ENCODE data around the gene B4GALNT1. TPM values are rescaled to one million over a fixed set of nuclear protein-coding genes. Genes with fewer than 3 reads are reported as not detected.
A peak's percentile ranks its signal among the peaks of the same experiment; 100 is the strongest.
"Not testable (repeated sequence)": the region's sequence is repeated elsewhere in the genome, so short reads cannot be mapped to it uniquely, and the experiment has no call there.

The B4GALNT1 gene
- total RNA-seq, 3 donors from 2014 or later, result 0.64 to 2.2 (median 0.65) TPM

DNA sequence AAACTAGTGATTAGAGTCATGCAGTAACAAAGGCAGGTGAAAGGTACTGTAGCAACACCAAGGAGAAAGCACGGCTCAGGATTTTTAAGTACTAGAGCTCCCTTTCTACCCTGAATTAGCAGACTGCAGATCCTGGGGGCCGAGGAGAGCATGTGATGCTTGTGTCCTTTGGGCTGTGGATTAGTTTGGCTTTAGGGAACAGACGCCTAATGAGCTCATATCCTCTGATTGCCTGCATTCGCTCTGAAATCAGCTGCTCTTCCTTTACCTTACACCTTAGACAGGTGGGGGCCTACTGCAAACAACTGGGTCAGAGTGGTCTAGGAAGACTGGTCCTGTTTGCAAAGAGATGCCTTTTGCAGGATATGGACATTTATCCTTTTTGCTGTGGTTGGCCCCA lies 39.8 kb downstream of the B4GALNT1 start:
- TF ChIP-seq, protein P1, sequence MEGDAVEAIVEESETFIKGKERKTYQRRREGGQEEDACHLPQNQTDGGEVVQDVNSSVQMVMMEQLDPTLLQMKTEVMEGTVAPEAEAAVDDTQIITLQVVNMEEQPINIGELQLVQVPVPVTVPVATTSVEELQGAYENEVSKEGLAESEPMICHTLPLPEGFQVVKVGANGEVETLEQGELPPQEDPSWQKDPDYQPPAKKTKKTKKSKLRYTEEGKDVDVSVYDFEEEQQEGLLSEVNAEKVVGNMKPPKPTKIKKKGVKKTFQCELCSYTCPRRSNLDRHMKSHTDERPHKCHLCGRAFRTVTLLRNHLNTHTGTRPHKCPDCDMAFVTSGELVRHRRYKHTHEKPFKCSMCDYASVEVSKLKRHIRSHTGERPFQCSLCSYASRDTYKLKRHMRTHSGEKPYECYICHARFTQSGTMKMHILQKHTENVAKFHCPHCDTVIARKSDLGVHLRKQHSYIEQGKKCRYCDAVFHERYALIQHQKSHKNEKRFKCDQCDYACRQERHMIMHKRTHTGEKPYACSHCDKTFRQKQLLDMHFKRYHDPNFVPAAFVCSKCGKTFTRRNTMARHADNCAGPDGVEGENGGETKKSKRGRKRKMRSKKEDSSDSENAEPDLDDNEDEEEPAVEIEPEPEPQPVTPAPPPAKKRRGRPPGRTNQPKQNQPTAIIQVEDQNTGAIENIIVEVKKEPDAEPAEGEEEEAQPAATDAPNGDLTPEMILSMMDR (IDR thresholded peaks at IDR 0.05), result no peak

DNA sequence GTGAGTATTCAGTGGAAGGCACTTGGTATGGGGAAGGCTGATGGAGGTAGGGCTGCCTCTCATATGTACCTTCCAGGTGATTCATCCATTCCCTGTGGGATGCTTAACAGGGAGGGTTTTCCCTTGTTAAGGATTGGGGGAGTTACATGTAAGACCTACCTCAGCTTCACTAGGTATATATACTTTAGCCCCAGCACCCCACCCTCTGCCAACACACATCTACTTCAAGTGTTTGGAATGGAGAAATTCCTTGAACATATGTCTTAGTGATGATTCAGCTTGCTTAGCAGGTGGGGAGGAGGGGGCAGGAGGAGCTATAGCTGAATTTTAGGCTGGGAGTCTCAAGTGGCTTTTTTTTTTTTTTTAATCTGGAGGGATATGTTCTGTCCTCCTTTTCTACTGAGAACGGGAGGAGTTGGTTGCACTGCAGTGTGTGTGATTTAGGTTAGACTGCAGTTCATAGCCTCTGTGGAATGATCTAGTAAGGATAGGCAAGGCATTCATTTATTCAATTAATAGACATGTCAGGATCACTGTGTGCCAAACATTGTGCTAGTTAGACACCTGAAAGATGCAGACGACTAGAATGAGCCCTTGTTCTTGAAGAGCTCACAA lies 40.3 kb downstream of the B4GALNT1 start:
- DNase-seq (no peak), ATAC-seq (no peak)
- Histone ChIP-seq H3K4me1 (ENCODE audit: low read depth) (peaks cover 6% of the 10 kb centered on the region), H3K9me3 (no peaks in the 10 kb centered on the region), H3K36me3 (ENCODE audit: low read depth) (no peaks in the 10 kb centered on the region), H3K4me3 (no peak overlapping the region)
- intact Hi-C loops (cut with DNase I, micrococcal nuclease), result no loop called here
- TF ChIP-seq, protein P1 (IDR thresholded peaks at IDR 0.05), result no peak

More for the DNA sequence above, 39.8 kb downstream of the B4GALNT1 start:
- DNase-seq (no peak), ATAC-seq (no peak)
- Histone ChIP-seq H3K4me3 (no peak overlapping the region), H3K9me3 (no peaks in the 10 kb centered on the region), H3K4me1 (ENCODE audit: low read depth) (peaks cover 6% of the 10 kb centered on the region), H3K36me3 (ENCODE audit: low read depth) (no peaks in the 10 kb centered on the region)
- intact Hi-C loops (cut with DNase I, micrococcal nuclease), result no loop called here

DNA sequence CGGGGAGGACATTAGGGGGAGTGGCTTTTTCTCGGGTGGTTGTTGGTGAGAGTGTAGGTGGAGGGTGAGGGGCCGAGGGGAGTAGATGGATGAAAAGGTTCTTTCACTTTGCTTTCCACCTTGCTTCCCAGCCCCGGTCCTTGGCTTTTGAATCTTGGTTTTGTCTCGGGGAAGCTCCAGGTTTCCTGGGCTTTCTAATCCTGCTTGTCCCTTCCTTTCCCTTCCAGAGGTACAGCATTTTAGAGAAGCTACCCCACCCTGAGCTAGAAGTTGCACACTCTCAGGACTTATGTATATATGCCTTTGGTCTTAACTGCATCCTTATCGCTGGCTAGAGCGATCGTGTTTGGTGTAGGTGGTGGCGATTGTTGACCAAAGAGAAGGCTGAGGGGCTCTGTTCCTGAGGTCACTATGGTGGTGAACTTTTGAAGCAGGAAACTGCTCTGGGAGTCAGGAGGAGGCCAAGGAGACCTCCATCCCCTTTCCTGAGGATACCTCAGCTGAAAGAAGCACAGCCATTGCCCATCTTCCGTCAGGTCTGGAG lies 41.1 kb downstream of the B4GALNT1 start:
- no peak for DNase-seq
- no peak for ATAC-seq
- no peaks in the 10 kb centered on the region for H3K36me3 ChIP-seq (ENCODE audit: low read depth)
- peak overlapping the region; percentile 69 for H3K4me3 ChIP-seq
- H3K4me1 ChIP-seq (ENCODE audit: low read depth), result peaks cover 6% of the 10 kb centered on the region
- TF ChIP-seq, protein P1 (IDR thresholded peaks at IDR 0.05), result no peak
- no peaks in the 10 kb centered on the region for H3K9me3 ChIP-seq
- intact Hi-C loops (cut with DNase I, micrococcal nuclease), result no loop called here

DNA sequence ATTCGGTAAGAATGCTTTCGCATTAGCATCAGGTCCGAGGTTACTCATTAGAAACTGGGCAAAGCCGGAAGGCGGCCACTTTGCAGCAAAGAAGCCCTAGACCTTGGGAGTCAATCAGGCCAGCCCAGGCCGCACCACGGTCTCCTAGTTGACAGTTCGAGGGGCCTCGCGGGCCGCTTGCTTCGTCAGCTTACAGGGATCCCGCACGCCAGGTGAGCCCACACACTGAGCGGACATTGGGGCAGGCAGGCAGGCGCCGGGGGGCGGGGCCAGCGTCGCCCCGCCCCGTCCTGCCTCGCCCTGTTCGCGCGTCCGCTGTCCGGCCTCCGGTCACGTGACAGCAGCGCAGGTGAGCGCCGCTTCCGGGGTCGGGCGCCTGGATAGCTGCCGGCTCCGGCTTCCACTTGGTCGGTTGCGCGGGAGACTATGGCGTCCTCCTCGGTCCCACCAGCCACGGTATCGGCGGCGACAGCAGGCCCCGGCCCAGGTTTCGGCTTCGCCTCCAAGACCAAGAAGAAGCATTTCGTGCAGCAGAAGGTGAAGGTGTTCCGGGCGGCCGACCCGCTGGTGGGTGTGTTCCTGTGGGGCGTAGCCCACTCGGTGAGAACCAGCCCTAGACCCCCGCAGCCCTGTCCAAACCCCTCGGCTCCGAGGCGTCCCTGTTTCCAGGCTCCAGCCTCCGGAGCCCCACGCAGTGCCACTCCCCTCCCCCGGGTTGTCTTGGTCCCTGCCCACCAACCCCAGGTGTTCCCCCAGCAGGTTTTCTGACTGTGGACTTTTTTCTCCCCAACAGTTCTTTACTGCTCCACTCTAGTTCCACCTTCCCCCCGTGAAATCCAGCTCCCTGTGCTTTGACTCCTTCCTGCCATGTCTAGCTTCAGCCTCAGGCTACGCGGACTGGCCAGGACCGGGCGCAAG lies 41.9 kb downstream of the B4GALNT1 start, which contains the start of gene PIP4K2C:
TSS of gene PIP4K2C (plus strand) at position 329 of the 918 bp plus-strand sequence. CDS start at position 427, 98 bp downstream.
- peak; percentile 99 for ATAC-seq
- DNase-seq, result peak; percentile 87 to 93 (median 89)
- H3K36me3 ChIP-seq (ENCODE audit: low read depth), result no peaks in the 10 kb centered on the region
- peak within 1 kb of the TSS; percentile 69 for H3K4me3 ChIP-seq
- TF ChIP-seq, protein P1 (IDR thresholded peaks at IDR 0.05), result no peak
- H3K9me3 ChIP-seq, result no peaks in the 10 kb centered on the region
- H3K4me1 ChIP-seq (ENCODE audit: low read depth), result peaks cover 6% of the 10 kb centered on the region
- intact Hi-C loops (cut with DNase I, micrococcal nuclease), result no loop called here

DNA sequence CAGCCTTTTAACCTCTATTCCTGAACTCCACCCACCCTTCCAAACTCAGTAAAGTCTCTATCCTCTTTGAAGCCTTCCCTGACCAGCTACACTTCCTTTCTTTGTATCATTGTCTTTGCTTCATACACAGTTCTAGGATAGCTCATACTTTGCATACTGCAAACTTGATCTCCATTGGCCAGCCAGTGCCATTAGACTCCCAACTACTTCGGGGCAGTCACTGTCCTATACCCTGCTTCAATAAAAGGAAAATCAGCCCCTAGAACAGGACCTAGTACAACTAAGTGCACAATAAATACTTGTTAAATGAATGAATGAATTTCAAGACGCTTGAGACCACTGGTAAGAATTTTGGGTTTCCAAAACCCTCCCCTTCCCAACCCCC lies 42.5 kb downstream of the B4GALNT1 start:
- no peak overlapping the region for H3K4me3 ChIP-seq
- H3K9me3 ChIP-seq, result no peaks in the 10 kb centered on the region
- intact Hi-C loops (cut with DNase I, micrococcal nuclease), result no loop called here
- TF ChIP-seq, protein P1 (IDR thresholded peaks at IDR 0.05), result no peak
- ATAC-seq, result no peak
- H3K36me3 ChIP-seq (ENCODE audit: low read depth), result no peaks in the 10 kb centered on the region
- no peak for DNase-seq
- peaks cover 6% of the 10 kb centered on the region for H3K4me1 ChIP-seq (ENCODE audit: low read depth)

DNA sequence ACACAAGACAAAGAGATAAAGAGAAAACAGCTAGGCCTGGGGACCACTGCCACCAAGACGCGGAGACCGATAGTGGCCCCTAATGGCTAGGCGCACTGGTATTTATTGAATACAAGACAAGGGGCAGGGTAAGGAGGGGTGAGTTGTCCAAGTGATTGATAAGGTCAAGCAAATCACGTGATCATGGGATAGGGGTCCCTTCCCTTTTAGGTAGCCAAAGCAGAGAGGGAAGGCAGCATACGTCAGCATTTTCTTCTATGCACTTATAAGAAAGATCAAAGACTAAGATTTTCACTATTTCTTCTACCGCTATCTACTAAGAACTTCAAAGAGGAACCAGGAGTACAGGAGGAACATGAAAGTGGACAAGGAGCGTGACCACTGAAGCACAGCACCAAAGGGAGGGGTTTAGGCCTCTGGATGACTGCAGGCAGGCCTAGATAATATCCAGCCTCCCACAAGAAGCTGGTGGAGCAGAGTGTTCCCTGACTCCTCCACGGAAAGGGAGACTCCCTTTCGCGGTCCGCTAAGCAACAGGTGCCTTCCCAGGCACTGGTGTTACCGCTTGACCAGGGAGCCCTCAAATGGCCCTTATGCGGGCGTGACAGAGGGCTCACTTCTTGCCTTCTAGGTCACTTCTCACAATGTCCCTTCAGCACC lies 43.9 kb downstream of the B4GALNT1 start:
- H3K4me3 ChIP-seq; H3K36me3 ChIP-seq (ENCODE audit: low read depth); ATAC-seq; intact Hi-C loops (cut with DNase I, micrococcal nuclease); H3K4me1 ChIP-seq (ENCODE audit: low read depth); DNase-seq; H3K9me3 ChIP-seq: not testable (repeated sequence)
